ENCODE data around the gene AMN1.
"Not testable (repeated sequence)": the region's sequence is repeated elsewhere in the genome, so short reads cannot be mapped to it uniquely, and the experiment has no call there.

GRCh38 chr12:31708118-31708517 lies 20.7 kb downstream of the AMN1 start:
- not testable (repeated sequence) for TF ChIP-seq RARB (CRISPR knock-in tag; IDR thresholded peaks at IDR 0.05); POU6F1 (CRISPR knock-in tag; IDR thresholded peaks at IDR 0.05; ENCODE audit: borderline replicate concordance, low read depth); ZFP30 (CRISPR knock-in tag; IDR thresholded peaks at IDR 0.05); CSDC2 (CRISPR knock-in tag; IDR thresholded peaks at IDR 0.05); ARNTL (CRISPR knock-in tag; IDR thresholded peaks at IDR 0.05; ENCODE audit: borderline replicate concordance, low read depth); SNAI2 (CRISPR knock-in tag; IDR thresholded peaks at IDR 0.05); PPARA (CRISPR knock-in tag; IDR thresholded peaks at IDR 0.05; ENCODE audit: borderline replicate concordance); ZFP3 (CRISPR knock-in tag; IDR thresholded peaks at IDR 0.05)
- TF ChIP-seq, protein P1, sequence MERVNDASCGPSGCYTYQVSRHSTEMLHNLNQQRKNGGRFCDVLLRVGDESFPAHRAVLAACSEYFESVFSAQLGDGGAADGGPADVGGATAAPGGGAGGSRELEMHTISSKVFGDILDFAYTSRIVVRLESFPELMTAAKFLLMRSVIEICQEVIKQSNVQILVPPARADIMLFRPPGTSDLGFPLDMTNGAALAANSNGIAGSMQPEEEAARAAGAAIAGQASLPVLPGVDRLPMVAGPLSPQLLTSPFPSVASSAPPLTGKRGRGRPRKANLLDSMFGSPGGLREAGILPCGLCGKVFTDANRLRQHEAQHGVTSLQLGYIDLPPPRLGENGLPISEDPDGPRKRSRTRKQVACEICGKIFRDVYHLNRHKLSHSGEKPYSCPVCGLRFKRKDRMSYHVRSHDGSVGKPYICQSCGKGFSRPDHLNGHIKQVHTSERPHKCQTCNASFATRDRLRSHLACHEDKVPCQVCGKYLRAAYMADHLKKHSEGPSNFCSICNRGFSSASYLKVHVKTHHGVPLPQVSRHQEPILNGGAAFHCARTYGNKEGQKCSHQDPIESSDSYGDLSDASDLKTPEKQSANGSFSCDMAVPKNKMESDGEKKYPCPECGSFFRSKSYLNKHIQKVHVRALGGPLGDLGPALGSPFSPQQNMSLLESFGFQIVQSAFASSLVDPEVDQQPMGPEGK (CRISPR knock-in tag; IDR thresholded peaks at IDR 0.05; ENCODE audit: borderline replicate concordance) = not testable (repeated sequence)
